ENCODE results near the gene SLC30A2.

Gene SLC30A2

GRCh38 chr1:26038904-26039303 lies 7.0 kb downstream of the SLC30A2 start:
- no peak for DNase-seq (ENCODE audit: low spot score)

GRCh38 chr1:26038477-26038876 lies 7.4 kb downstream of the SLC30A2 start:
- no peak for DNase-seq (ENCODE audit: low spot score)

GRCh38 chr1:26037904-26038303 lies 8.0 kb downstream of the SLC30A2 start:
- no peak for DNase-seq (ENCODE audit: low spot score)

GRCh38 chr1:26036756-26037281 lies 9.1 kb downstream of the SLC30A2 start:
- no peak for DNase-seq (ENCODE audit: low spot score)

GRCh38 chr1:26035959-26036755 lies 9.8 kb downstream of the SLC30A2 start:
- peak; percentile 55 for DNase-seq (ENCODE audit: low spot score)

- DNase-seq (ENCODE audit: low spot score), result peak; percentile 74
These were observed 10.5 kb downstream of the SLC30A2 start for GRCh38 chr1:26035203-26035958.

- DNase-seq (ENCODE audit: low spot score), result no peak
These were observed 11.3 kb downstream of the SLC30A2 start for GRCh38 chr1:26034504-26035202.

- DNase-seq (ENCODE audit: low spot score), result no peak
These were observed 13.1 kb downstream of the SLC30A2 start for GRCh38 chr1:26032656-26033357.

GRCh38 chr1:26031611-26032220 lies 14.2 kb downstream of the SLC30A2 start:
- no peak for DNase-seq (ENCODE audit: low spot score)

- DNase-seq (ENCODE audit: low spot score), result no peak
These were observed 14.7 kb downstream of the SLC30A2 start for GRCh38 chr1:26031196-26031595.

- DNase-seq (ENCODE audit: low spot score), result no peak
These were observed 15.9 kb downstream of the SLC30A2 start for GRCh38 chr1:26029864-26030481.

GRCh38 chr1:26029054-26029863 lies 16.7 kb downstream of the SLC30A2 start:
- DNase-seq (ENCODE audit: low spot score), result no peak

GRCh38 chr1:26028490-26028980 lies 17.4 kb downstream of the SLC30A2 start:
- DNase-seq (ENCODE audit: low spot score), result peak; percentile 95

GRCh38 chr1:26027716-26028489 lies 18.0 kb downstream of the SLC30A2 start:
- peak; percentile 53 for DNase-seq (ENCODE audit: low spot score)

GRCh38 chr1:26025517-26025916 lies 20.4 kb downstream of the SLC30A2 start:
- DNase-seq (ENCODE audit: low spot score), result peak; percentile 57

GRCh38 chr1:26025060-26025459 lies 20.9 kb downstream of the SLC30A2 start:
- DNase-seq (ENCODE audit: low spot score), result no peak

GRCh38 chr1:26023826-26024225 lies 22.1 kb downstream of the SLC30A2 start:
- no peak for DNase-seq (ENCODE audit: low spot score)

GRCh38 chr1:26023009-26023408 lies 22.9 kb downstream of the SLC30A2 start:
- no peak for DNase-seq (ENCODE audit: low spot score)

- DNase-seq (ENCODE audit: low spot score), result no peak
These were observed 23.5 kb downstream of the SLC30A2 start for GRCh38 chr1:26022404-26022779.
